NCI-H2107 (cell line): ENCODE measurements around the gene NUP133.
"Not testable (repeated sequence)": the region's sequence is repeated elsewhere in the genome, so short reads cannot be mapped to it uniquely, and the experiment has no call there.

ENCODE experiments used
- DNase-seq: peaks from one replicate; lab custom pipeline; 2025; lab: John Stamatoyannopoulos, UW

The NUP133 gene

DNA sequence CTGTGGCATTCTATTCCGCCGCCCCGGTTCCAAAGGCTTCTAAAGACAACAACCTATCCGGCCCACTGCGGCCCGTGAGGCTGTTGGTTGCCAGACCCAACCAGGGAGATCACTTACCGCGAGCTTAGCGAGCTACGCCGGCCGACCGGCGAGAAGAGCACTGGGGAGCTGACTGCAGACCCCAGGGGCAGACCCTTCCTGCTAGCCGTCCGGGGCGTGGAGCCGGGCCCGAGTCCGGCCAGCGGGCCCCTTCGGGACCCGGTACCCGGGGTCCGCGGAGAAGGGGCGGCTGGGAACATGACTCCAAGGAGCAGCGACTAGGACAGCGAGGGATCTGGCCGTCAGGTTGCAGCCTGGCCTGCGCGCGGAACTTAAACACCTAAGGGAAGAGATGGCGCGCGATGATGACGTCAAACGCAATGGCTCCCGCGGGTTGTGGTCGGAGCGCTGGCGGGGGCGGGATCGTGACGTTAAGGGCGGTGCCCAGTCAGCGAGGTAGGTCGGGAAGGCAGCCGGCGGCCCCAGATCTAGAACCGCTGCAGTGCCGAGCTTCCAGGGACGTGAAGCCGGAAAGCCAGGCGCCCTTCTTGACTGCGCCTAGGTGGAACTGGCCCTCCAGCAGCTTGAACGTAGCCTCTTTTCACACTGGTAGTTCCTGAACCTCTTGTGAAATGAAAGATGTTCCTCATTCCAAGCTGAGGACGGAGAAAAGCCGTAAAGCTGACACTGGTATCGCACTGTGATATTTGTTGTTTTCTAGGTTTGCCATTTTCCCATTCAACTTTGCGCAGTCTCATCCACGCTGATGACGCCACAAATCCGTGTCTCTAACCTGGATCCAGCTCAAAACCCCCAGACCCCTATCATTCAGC lies at the start of gene NUP133:
Gene NUP133, minus strand, starts transcription at position 391 of the 872 bp plus-strand sequence. Its CDS starts 92 bp downstream, at position 299.
- DNase-seq: peak; percentile 99

- no peak for DNase-seq
These were observed 49.2 kb upstream of the NUP133 start for GRCh38 chr1:229557200-229557850.

DNA sequence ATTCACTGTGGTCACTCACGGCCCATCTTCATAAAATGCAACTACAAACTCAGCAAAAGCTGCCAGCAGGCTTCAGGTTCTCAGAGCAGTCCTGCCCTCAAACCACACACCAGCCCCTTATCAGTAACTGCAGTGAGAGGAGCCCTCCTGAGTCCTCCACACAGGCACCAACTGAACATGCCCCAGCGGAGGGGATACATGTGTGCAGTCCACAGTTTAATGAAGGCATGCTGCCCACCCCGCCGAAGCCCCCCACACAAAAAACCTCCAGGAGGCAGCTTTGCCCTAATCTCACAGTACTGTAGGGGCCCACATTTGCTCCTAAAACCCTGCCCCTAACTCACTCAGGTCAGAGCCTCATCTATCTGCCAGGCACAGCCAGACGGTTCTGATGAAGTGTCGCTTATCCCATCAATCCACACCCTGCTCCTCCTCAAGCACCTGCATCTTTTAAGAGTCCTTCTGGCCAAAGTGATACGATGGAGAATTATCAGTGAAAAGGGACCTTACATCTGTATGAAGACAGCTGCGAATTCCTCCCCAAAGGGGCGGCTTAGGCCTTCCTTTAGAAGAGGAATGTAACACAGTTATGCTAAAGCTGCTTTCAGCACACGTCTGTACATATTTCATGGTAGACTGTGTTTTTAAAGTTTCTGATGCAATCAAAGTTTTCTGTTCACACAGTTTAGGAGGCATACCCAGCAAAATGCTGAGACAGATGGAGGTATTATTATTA lies 46.9 kb upstream of the NUP133 start:
- no peak for DNase-seq

- DNase-seq: no peak
These were observed 45.5 kb upstream of the NUP133 start for GRCh38 chr1:229553621-229554130.

DNA sequence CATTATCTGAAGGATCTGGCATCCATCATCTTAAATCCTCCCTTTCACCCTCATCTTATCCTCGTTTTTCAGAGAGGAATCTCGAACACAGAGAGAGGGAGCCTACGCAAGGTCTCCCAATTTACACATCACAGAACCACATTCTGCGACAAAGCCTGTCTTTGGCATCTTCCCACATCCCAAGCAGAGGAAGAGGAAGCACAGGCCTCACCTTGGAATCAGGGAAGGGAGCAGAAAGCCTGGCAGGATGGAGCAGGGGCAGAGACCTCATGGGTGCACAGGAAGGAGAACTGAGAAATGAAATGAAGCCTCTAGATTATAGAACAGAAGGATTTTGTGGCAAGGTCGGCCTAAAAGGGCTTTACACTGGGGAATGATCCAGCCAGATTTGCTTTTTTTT lies 44.6 kb upstream of the NUP133 start:
- DNase-seq: no peak

- no peak for DNase-seq
These were observed 42.8 kb upstream of the NUP133 start for GRCh38 chr1:229550812-229551567.

DNA sequence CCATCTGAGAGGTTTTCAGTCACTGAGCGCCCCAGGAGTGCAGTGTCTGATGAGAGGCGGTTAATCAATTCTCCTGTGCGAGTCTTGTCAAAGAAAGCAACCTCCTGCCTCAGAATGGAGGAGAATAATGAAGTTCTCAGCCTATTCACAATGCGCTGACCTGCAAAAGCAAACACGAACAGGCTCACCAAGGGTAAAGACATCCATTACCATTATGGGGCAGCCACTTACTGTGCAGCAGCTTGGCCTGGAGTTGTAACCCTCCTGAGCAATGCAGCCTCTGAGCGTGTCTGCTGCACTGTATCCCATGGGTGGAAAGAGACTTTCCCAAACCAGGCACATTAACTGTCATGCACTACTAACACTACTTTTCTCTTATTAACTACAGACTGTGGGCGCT lies 39.4 kb upstream of the NUP133 start:
- no peak for DNase-seq

GRCh38 chr1:229544587-229544986 lies 36.4 kb upstream of the NUP133 start:
- no peak for DNase-seq

GRCh38 chr1:229539863-229540506 lies 31.8 kb upstream of the NUP133 start:
- DNase-seq: no peak

- DNase-seq: no peak
These were observed 30.8 kb upstream of the NUP133 start for GRCh38 chr1:229538945-229539344.

DNA sequence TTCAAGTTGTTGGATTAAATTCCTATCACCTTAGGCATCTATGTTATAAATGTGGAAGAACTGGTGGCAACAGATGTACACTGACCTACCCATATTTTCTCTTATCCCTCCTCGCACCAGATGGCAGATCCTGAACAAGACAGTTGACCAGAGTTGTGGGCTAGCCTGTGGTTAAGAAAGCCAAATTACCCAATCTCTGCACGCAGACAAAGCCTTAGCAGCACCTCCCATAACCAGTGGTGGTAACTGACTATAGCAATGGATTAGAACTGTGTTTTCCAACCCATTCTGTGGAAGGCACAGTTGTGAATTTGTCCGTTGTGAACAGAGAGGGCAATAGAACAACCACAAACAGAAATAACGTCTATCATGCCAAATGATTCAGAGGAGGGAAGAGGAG lies 29.8 kb upstream of the NUP133 start:
- no peak for DNase-seq

DNA sequence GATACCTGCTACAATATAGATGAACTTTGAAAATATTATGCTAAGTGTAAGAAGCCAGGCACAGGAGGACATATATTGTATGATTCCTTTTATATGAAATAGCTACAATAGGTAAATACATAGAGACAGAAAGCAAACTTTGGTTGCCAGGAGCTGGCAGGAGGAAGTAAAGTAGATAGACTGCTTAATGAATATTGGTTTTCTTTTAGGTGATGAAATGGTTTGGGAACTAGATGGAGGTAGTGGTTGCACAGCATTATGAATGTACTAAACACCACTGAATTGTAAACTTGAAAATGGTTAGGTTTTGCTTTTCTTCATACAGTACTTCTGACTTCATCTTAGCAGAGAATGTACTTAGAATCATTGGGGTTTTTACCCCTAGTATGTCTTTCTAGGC lies 28.8 kb upstream of the NUP133 start:
- no peak for DNase-seq

DNA sequence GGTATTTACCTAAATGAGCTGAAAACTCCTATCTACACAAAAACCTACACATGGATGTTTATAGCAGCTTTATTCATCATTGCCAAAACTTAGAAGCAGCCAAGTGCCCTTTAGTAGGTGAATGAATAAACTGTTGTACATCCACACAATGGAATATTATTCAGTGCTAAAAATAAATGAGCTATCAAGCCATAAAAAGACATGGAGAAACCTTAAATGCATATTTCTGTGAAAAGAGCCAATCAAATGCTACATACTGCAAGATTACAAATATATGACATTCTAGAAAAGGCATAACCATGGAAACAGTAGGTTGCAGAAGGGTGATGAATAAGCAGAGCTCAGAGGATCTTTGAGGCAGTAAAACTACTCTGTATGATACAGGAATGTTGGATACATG lies 27.1 kb upstream of the NUP133 start:
- no peak for DNase-seq

DNA sequence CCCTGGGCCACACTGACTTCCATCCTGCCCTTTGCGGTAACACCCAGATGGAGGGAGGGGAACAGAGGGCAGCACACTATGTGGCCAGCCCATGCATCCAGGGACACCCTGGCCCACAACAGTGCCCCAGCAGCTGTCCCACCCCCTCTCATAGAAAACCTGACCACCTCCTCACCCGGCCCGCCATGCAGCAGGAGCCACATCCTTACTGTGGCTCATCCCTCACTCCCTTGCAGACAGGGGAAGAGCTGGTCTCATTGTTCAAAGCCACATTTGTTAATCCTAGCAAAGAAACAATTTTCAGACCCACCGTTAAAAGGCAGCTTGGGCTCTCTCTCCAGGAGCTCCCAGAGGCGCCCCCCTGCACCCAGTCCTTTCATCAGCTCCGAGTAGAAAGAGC lies 23.2 kb upstream of the NUP133 start:
- DNase-seq: no peak

DNA sequence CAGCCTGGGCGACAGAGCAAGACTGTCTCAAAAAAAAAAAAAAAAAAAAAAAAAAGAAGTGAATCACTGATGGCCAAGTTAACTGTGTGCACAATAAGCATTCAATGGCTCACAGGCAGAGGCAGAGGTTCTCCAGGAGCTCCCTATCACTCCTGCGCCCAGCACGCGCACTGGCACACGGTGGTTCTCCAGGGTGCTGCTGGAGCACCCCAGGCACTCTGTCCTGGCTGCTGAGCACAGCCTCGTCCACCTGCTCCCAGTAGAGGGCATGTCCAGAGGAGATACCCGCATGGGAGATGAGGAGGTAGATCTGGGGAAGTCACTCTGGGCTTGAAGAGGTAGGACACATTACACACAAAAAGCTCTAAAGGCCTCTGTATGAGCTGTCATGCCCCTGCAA lies 21.5 kb upstream of the NUP133 start:
- no peak for DNase-seq

DNA sequence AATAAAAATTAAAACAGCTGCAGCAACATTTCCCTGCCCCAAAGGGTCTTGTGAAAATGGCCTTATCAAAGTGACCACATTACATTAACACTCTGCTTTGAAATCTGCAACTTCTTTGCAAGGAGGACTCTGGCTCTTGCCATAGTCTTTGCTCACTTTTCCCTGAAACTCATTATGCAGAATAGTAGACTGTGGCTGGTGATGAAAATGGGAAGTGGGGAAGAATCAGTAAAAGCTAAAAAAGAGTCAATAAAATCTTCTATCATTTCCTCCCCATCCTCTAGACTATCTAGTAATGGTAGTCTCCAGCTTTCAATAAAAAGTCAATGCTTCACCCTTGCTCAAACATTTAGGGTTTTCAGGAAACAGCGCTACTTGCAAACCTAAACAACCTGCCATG lies 18.6 kb upstream of the NUP133 start:
- no peak for DNase-seq

DNA sequence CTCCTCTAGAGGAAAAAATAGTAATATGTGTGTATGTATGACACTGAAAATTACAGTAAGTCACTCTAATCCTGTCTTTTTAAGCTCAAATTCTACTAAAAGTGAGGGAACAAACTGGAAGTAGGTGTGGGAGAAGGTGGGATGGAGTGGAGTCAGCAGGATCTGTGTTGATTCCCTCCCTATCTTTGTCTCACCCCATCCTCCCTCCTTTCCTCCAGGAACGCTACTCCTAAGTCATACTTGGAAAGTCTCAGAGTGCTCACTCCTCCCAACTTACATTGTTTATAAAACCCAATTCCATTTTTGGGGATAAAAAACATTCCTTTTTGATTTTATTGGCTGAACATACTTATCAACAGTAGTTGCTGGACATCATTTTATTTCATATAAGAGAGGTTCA lies 14.9 kb upstream of the NUP133 start:
- DNase-seq: no peak

DNA sequence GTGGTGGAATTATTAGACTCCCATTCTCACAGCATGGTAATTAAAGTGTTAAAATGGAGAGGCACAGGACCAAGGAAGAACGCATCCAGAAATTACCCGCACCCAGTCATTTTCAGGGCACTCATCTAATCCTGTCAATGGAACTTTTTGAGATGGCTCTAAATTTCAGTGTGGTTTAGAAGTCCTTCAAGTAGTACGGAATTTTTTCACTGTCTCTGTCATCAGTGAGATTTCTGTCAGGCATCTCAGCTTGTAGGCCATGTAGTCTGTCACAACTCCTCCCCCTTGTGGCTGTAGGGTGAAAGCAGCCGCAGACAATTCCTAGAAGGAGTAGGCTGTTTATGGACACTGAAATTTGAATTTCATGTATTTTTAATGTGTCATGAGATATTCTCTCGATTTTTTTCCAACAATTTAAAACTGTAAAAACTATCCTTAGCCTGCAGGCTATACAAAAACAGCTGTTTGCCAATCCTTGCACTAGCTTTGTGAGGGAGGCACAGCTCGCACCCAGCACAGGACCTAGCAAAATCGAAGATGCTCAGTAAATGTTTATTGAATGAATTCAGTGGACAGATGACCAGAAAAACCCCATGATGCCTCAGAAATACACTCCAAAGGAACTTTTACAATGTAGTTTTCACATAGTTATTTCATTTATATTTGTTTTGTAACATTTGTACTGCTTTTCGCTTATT lies 6.6 kb upstream of the NUP133 start:
- peak; percentile 47 for DNase-seq

GRCh38 chr1:229511625-229512024 lies 3.5 kb upstream of the NUP133 start:
- DNase-seq: not testable (repeated sequence)

GRCh38 chr1:229511201-229511600 lies 3.1 kb upstream of the NUP133 start:
- not testable (repeated sequence) for DNase-seq

DNA sequence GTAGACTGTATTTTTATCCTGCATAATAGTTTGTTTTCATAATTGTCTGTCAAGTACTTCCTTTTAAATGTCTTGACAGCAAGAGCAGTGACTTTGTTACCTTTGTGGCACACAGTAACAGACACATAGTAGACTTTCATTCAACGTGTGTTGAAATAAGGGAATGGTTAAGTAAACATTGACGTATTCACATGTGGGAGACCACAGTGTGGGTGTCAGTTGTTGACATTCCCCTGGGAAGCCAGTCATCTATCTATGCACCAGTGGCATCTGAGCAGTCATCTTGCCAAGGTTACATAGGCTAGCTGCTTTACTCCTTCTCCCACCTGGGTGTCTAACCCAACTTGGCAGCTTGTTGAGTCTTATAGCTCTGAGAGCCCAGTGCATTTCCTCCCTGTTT lies 1.4 kb upstream of the NUP133 start:
- no peak for DNase-seq
